Thymus (tissue), 11 donors: ENCODE data around the gene C1orf74. TPM values are rescaled to one million over a fixed set of nuclear protein-coding genes. Genes with fewer than 3 reads are reported as not detected.

ENCODE experiments used
- DNase-seq, 9 donors: peaks; one replicate each; pipeline ENCODE4 v3.0.0-alpha.2; 2013; ENCODE audit warnings: low spot score in 9 of 9, low read depth in 6 of 9, missing footprints in 1 of 9
- H3K27ac ChIP-seq, 2 donors: one replicate each; pipeline ENCODE4 v1.5.1; 2013; ENCODE audit warnings: control low read depth in 1 of 2, low read depth in 1 of 2, low read length in 1 of 2, mild to moderate bottlenecking in 1 of 2, moderate library complexity in 1 of 2
- H3K27me3 ChIP-seq, 2 donors: one replicate each; pipeline ENCODE4 v1.5.1; 2013; ENCODE audit warnings: low read length in 1 of 2; ENCODE audit not compliant: control insufficient read depth in 2 of 2, insufficient read depth in 1 of 2
- H3K36me3 ChIP-seq, 2 donors: one replicate each; pipeline ENCODE4 v1.5.1; 2013; ENCODE audit warnings: low read length in 1 of 2, mild to moderate bottlenecking in 1 of 2, moderate library complexity in 1 of 2; ENCODE audit not compliant: control insufficient read depth in 2 of 2, insufficient read depth in 2 of 2
- H3K4me1 ChIP-seq, 2 donors: one replicate each; pipeline ENCODE4 v1.5.1; 2013; ENCODE audit warnings: low read length in 2 of 2; ENCODE audit not compliant: control insufficient read depth in 2 of 2, insufficient read depth in 2 of 2
- H3K4me3 ChIP-seq, 2 donors: one replicate each; pipeline ENCODE4 v1.5.1; 2013; ENCODE audit warnings: low read length in 2 of 2, control low read depth in 1 of 2, mild to moderate bottlenecking in 1 of 2
- H3K9me3 ChIP-seq, 2 donors: one replicate each; pipeline ENCODE4 v1.5.1; 2013; ENCODE audit warnings: low read length in 1 of 2, mild to moderate bottlenecking in 1 of 2; ENCODE audit not compliant: control insufficient read depth in 2 of 2, insufficient read depth in 1 of 2
- WGBS: extraction: QIAGEN DNeasy Blood & Tissue Kit; methylation state at CpG from one replicate; pipeline ENCODE4 v1.1.7; 2013; 5-methylcytosine and 5-hydroxymethylcytosine counted together
- polyA plus RNA-seq: library from polyadenylated mRNA; stranded (reverse); fragments of 200-250 nt; gene quantifications from one replicate; pipeline ENCODE4 v1.2.3, GENCODE V29; 2013
- total RNA-seq: library from RNA; stranded (reverse); fragments of 120-200 nt; gene quantifications from one replicate; pipeline ENCODE4 v1.2.4, GENCODE V29; 2013
- donor health status: healthy.

Gene C1orf74
- total and polyA plus RNA-seq, 2 donors = 2.8 to 3.0 TPM

DNA sequence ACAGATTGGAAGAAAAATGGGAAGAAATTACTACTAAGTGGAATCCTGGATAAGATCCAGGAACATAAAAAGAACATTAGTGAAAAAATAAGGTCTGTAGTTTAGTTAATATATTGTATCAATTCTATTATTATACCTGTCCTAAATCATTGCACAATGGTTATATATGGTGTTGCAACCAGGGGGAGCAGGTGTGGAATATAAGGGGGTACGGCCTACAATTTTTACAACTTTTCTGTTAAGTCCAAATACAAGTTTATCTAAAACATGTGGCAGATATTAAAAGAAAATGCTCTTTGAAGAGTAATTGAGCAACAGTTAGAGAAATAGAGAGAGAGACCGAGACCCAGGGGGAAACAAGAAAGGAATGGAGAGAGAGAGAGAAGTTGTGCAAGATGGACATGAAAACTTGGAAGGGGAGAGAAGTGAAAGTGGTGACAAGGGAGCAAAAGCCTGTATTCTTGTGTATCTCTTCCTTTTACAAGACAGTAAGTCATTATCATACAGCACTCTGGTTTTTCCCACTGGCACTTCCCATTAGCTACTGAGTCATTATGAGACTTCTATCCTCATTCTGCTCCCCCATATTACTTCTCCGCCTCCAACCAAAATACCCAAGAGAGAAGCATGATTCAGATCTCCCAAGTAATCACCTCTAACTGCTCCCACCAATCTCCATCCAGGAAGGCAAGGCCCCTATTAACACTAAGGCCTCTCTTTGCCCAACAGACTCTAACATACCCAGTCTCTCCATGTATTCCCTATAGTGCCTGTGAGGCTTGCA, 50.8 kb downstream of the C1orf74 start:
- 94% methylated on average over 3 of the region's 3 CpGs for WGBS

DNA sequence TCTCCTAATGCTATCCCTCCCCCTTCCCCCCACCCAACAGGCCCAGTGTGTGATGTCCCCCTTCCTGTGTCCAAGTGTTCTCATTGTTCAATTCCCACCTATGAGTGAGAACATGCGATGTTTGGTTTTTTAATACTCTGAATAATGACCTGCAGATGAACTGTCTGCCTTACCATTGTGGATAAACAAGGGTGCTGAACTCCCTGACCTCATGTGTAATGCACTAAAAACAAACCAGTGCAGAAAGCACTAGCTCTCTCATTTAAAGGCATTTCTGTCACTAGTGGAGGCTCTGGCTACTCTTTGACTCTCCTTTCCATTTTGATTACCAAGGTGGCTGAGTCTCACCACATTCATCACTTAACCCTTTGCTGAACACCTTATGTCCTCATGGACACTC, 51.6 kb downstream of the C1orf74 start:
- Histone ChIP-seq H3K9me3 (no peaks in the 10 kb centered on the region), H3K27me3 (no peaks in the 10 kb centered on the region), H3K4me3 (no peak overlapping the region), H3K27ac (no peak overlapping the region), H3K36me3 (no peaks in the 10 kb centered on the region), H3K4me1 (no peaks in the 10 kb centered on the region)
- no peak for DNase-seq
- 92% methylated on average over 1 of the region's 1 CpG for WGBS

More for the DNA sequence above, 50.8 kb downstream of the C1orf74 start:
- Histone ChIP-seq H3K27ac (no peak overlapping the region), H3K4me3 (no peak overlapping the region), H3K9me3 (no peaks in the 10 kb centered on the region), H3K27me3 (no peaks in the 10 kb centered on the region), H3K36me3 (no peaks in the 10 kb centered on the region), H3K4me1 (no peaks in the 10 kb centered on the region)
- DNase-seq = no peak

DNA sequence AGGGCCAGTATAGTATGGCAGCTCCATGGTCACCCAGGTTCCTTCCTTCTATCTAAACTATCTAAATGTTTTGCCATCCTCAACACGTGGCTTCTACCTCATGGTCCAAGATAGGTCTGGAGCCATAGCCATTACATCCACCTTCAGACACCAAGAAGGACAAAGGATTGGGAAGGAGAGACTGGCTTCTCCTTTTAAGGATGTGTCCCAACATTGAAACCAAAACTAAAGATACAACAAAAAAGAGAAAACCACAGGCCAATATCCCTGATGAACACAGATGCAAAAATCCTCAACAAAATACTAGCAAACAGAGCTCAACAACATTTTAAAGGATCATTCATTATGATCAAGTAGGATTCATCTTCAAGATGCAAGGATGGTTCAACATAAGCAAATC, 54.9 kb downstream of the C1orf74 start:
- Histone ChIP-seq H3K4me3 (no peak overlapping the region), H3K27ac (no peak overlapping the region), H3K36me3 (no peaks in the 10 kb centered on the region), H3K9me3 (no peaks in the 10 kb centered on the region), H3K4me1 (no peaks in the 10 kb centered on the region), H3K27me3 (no peaks in the 10 kb centered on the region)
- WGBS = 80% methylated on average over 1 of the region's 1 CpG
- DNase-seq = no peak

Other genes starting within 250 kb of the C1orf74 start
- 0.14 TPM for gene CAMK1G, start 200.8 kb downstream of the C1orf74 start, total RNA-seq
- 0.27 TPM for gene CAMK1G, start 200.8 kb downstream of the C1orf74 start, polyA plus RNA-seq
- gene LAMB3, start 132.1 kb downstream of the C1orf74 start, total RNA-seq = 13.9 TPM
- 10.5 TPM for gene LAMB3, start 132.1 kb downstream of the C1orf74 start, polyA plus RNA-seq
- gene G0S2, start 109.1 kb downstream of the C1orf74 start, total RNA-seq = 2.8 TPM
- 23.5 TPM for gene G0S2, start 109.1 kb downstream of the C1orf74 start, polyA plus RNA-seq
- 0.14 TPM for gene HSD11B1, start 79.7 kb downstream of the C1orf74 start, total RNA-seq
- 0.55 TPM for gene HSD11B1, start 79.7 kb downstream of the C1orf74 start, polyA plus RNA-seq
- gene TRAF3IP3, start 28.5 kb downstream of the C1orf74 start, total RNA-seq = 241 TPM
- 142 TPM for gene TRAF3IP3, start 28.5 kb downstream of the C1orf74 start, polyA plus RNA-seq
- 22.8 TPM for gene IRF6, start 21.6 kb upstream of the C1orf74 start, total RNA-seq
- gene IRF6, start 21.6 kb upstream of the C1orf74 start, polyA plus RNA-seq = 39.9 TPM
- gene UTP25, start 43.4 kb upstream of the C1orf74 start, total RNA-seq = 6.2 TPM
- 2.9 TPM for gene UTP25, start 43.4 kb upstream of the C1orf74 start, polyA plus RNA-seq
- gene SYT14, start 153.7 kb upstream of the C1orf74 start, total RNA-seq = 0.05 TPM
- gene SYT14, start 153.7 kb upstream of the C1orf74 start, polyA plus RNA-seq = 0.16 TPM